Muscle layer of colon (tissue), 2 donors: ENCODE data around the gene RBFOX2.
A peak's percentile ranks its signal among the peaks of the same experiment; 100 is the strongest.

Experiments
- H3K27ac ChIP-seq: one replicate; pipeline ENCODE4 v1.7.0; 2013; ENCODE audit warnings: low read depth, mild to moderate bottlenecking, low read length, moderate library complexity
- H3K27me3 ChIP-seq, 2 donors: one replicate each; pipeline ENCODE4 v1.7.0; 2013; ENCODE audit warnings: low read length in 2 of 2, mild to moderate bottlenecking in 2 of 2; ENCODE audit not compliant: insufficient read depth in 2 of 2, control insufficient read depth in 1 of 2
- H3K36me3 ChIP-seq: one replicate; pipeline ENCODE4 v1.7.0; 2013; ENCODE audit warnings: mild to moderate bottlenecking, low read length; ENCODE audit not compliant: insufficient read depth
- H3K4me1 ChIP-seq: one replicate; pipeline ENCODE4 v1.7.0; 2013; ENCODE audit warnings: mild to moderate bottlenecking, low read length; ENCODE audit not compliant: insufficient read depth
- H3K4me3 ChIP-seq, 2 donors: one replicate each; pipeline ENCODE4 v1.7.0; 2013; ENCODE audit warnings: low read length in 2 of 2, low read depth in 1 of 2, mild to moderate bottlenecking in 1 of 2, moderate library complexity in 1 of 2
- H3K9ac ChIP-seq: one replicate; pipeline ENCODE4 v1.7.0; 2013; ENCODE audit warnings: low read length
- H3K9me3 ChIP-seq: one replicate; pipeline ENCODE4 v1.7.0; 2013; ENCODE audit warnings: mild to moderate bottlenecking, low read length
- donor health status: abdominal sarcoma.
- donor health status: Adenocarcinoma of cecum.

RBFOX2 gene

GRCh38 chr22:35837101-35837727, 191.4 kb downstream of the RBFOX2 start:
- Histone ChIP-seq H3K4me1 (peaks cover 62% of the 10 kb centered on the region), H3K4me3 (no peak overlapping the region), H3K36me3 (no peaks in the 10 kb centered on the region), H3K9me3 (no peaks in the 10 kb centered on the region), H3K27me3 (no peaks in the 10 kb centered on the region), H3K9ac (no peak overlapping the region), H3K27ac (peak overlapping the region; percentile 55)

DNA sequence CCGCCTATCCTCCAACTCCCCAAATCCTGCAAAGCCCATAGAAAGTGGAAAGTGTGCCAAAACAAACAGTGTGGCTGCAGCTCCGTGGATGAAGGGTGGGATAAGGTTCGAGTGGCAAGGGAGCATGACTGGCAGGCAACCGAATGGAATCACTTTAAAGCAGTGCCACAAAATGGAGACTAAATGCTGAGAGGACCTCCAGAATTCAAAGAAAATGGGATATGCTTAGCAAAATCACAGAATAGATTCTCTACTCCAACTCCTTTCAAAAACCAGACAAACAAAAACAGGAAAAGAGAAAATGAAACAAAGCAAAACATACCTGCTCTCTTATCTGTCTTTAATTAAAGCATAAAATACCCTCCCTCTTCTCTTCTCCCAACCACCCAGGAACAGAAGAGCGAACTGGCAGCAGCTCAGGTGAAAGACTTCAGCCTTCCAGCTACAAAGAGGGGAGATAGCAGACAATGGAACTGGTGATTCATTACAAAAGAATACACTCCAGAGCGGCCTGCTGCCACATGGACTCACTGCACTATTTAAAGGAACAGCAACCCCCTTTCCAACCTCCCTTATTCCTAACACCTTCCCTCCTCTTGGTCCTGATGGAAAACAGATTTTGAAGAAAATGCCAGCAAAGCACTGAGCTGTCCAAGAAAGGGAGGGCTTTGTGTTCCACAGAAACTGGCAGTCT, 192.5 kb downstream of the RBFOX2 start:
- H3K27me3 ChIP-seq: no peaks in the 10 kb centered on the region
- no peaks in the 10 kb centered on the region for H3K9me3 ChIP-seq
- peaks cover 62% of the 10 kb centered on the region for H3K4me1 ChIP-seq
- peak overlapping the region; percentile 18 for H3K9ac ChIP-seq
- H3K27ac ChIP-seq: peak overlapping the region; percentile 85
- H3K36me3 ChIP-seq: no peaks in the 10 kb centered on the region
- peak overlapping the region in 1 of 2 donors; percentile 62 for H3K4me3 ChIP-seq

GRCh38 chr22:35835267-35835997, 193.2 kb downstream of the RBFOX2 start:
- H3K4me1 ChIP-seq: peaks cover 62% of the 10 kb centered on the region
- H3K36me3 ChIP-seq: no peaks in the 10 kb centered on the region
- H3K9ac ChIP-seq: peak overlapping the region; percentile 18

GRCh38 chr22:35834061-35834460, 194.6 kb downstream of the RBFOX2 start:
- H3K4me3 ChIP-seq: no peak overlapping the region
- peaks cover 69% of the 10 kb centered on the region for H3K4me1 ChIP-seq
- no peaks in the 10 kb centered on the region for H3K36me3 ChIP-seq
- H3K9ac ChIP-seq: no peak overlapping the region
- no peaks in the 10 kb centered on the region for H3K9me3 ChIP-seq
- no peak overlapping the region for H3K27ac ChIP-seq
- no peaks in the 10 kb centered on the region for H3K27me3 ChIP-seq

More at GRCh38 chr22:35835267-35835997, 193.2 kb downstream of the RBFOX2 start:
- no peaks in the 10 kb centered on the region for H3K9me3 ChIP-seq
- peak overlapping the region; percentile 85 for H3K27ac ChIP-seq
- H3K4me3 ChIP-seq: peak overlapping the region in 1 of 2 donors; percentile 62
- H3K27me3 ChIP-seq: no peaks in the 10 kb centered on the region

DNA sequence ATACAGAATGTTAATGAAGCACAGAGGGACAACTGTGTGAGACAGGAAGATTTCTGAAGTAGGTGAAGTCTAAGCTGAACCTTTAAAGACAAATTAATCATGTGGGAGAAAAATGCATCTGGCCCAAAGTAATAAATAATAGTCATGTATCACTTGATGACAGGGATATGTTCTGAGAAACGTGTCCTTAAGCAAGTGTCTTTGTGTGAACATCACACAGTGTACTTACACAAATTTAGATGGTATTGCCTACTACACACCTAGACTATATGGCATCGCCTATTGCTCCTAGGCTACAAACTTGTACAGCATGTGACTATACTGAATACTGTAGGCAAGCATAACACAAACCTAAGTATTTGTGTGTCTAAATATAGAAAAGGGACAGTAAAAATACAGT, 198.3 kb downstream of the RBFOX2 start:
- Histone ChIP-seq H3K4me3 (no peak overlapping the region), H3K4me1 (peaks cover 49% of the 10 kb centered on the region), H3K27ac (no peak overlapping the region), H3K9ac (no peak overlapping the region), H3K36me3 (no peaks in the 10 kb centered on the region), H3K27me3 (no peaks in the 10 kb centered on the region), H3K9me3 (no peaks in the 10 kb centered on the region)

DNA sequence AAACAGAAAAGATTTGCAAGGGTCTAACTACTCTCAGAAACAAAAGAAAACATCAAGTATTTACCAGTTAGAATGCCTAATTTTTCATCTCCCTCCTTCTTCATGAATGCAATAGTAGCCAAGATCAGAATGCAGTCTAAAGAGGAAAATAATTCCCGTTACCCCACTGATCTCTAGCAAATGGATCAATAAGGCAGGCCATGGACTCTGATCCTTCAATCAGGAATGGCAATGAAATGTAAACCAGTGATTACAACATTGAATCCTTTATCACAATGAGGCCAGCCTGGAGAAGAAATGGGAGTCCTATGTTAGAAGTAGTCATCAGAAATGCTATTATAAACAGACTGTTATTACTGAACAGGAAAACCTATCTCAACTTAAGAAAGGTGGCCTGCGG, 204.4 kb downstream of the RBFOX2 start:
- peaks cover 38% of the 10 kb centered on the region for H3K4me1 ChIP-seq
- no peak overlapping the region for H3K27ac ChIP-seq
- H3K27me3 ChIP-seq: no peaks in the 10 kb centered on the region
- H3K4me3 ChIP-seq: no peak overlapping the region
- no peaks in the 10 kb centered on the region for H3K36me3 ChIP-seq
- H3K9ac ChIP-seq: no peak overlapping the region
- no peaks in the 10 kb centered on the region for H3K9me3 ChIP-seq

- Histone ChIP-seq H3K4me1 (peaks cover 45% of the 10 kb centered on the region), H3K4me3 (no peak overlapping the region), H3K9ac (no peak overlapping the region), H3K27me3 (no peaks in the 10 kb centered on the region), H3K27ac (no peak overlapping the region), H3K36me3 (no peaks in the 10 kb centered on the region), H3K9me3 (no peaks in the 10 kb centered on the region)
These were observed 207.0 kb downstream of the RBFOX2 start for GRCh38 chr22:35821654-35822053.

- H3K36me3 ChIP-seq: no peaks in the 10 kb centered on the region
- no peak overlapping the region for H3K27ac ChIP-seq
- H3K27me3 ChIP-seq: no peaks in the 10 kb centered on the region
- H3K9me3 ChIP-seq: no peaks in the 10 kb centered on the region
- no peak overlapping the region for H3K4me3 ChIP-seq
- peaks cover 55% of the 10 kb centered on the region for H3K4me1 ChIP-seq
- H3K9ac ChIP-seq: no peak overlapping the region
These were observed 209.2 kb downstream of the RBFOX2 start for GRCh38 chr22:35819421-35819820.

GRCh38 chr22:35818897-35819296, 209.7 kb downstream of the RBFOX2 start:
- Histone ChIP-seq H3K36me3 (no peaks in the 10 kb centered on the region), H3K9ac (no peak overlapping the region), H3K9me3 (no peaks in the 10 kb centered on the region), H3K4me1 (peaks cover 55% of the 10 kb centered on the region), H3K4me3 (no peak overlapping the region), H3K27ac (no peak overlapping the region), H3K27me3 (no peaks in the 10 kb centered on the region)

DNA sequence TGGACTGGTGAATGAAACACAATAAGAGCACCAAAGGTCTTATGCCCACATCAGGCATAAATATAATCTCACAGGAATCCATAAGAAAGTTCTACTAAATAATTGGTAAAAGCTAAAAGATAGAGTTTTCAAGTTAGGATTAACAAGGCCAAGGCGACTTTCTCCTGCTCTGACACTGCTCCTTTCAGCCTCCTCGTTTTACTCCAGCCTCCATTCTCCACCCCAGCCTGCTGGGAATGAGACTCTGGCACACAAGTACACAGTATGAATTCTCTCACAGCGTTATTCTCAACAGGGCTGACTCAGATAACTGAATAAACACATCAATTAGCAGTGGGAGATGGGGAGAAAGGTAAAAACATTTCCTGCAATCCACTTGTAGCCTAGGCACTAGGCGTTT, 216.0 kb downstream of the RBFOX2 start:
- H3K36me3 ChIP-seq: peaks cover 17% of the 10 kb centered on the region
- H3K9me3 ChIP-seq: no peaks in the 10 kb centered on the region
- no peak overlapping the region for H3K9ac ChIP-seq
- H3K4me3 ChIP-seq: no peak overlapping the region
- H3K27ac ChIP-seq: no peak overlapping the region
- H3K4me1 ChIP-seq: peaks cover 15% of the 10 kb centered on the region
- H3K27me3 ChIP-seq: no peaks in the 10 kb centered on the region

GRCh38 chr22:35811670-35812069, 217.0 kb downstream of the RBFOX2 start:
- Histone ChIP-seq H3K9ac (no peak overlapping the region), H3K9me3 (no peaks in the 10 kb centered on the region), H3K36me3 (peaks cover 17% of the 10 kb centered on the region), H3K4me3 (no peak overlapping the region), H3K27ac (no peak overlapping the region), H3K4me1 (peaks cover 10% of the 10 kb centered on the region), H3K27me3 (no peaks in the 10 kb centered on the region)
